ENCODE measurements around the gene ZNF217. TPM values are rescaled to one million over a fixed set of nuclear protein-coding genes. Genes with fewer than 3 reads are reported as not detected.

ZNF217 gene
- total and polyA plus RNA-seq, 9 of the 15 experiments (the other 6 are each of a cell fraction or from before 2014, with no cell fraction given): 3.0 to 41.8 (median 16.8) TPM

DNA sequence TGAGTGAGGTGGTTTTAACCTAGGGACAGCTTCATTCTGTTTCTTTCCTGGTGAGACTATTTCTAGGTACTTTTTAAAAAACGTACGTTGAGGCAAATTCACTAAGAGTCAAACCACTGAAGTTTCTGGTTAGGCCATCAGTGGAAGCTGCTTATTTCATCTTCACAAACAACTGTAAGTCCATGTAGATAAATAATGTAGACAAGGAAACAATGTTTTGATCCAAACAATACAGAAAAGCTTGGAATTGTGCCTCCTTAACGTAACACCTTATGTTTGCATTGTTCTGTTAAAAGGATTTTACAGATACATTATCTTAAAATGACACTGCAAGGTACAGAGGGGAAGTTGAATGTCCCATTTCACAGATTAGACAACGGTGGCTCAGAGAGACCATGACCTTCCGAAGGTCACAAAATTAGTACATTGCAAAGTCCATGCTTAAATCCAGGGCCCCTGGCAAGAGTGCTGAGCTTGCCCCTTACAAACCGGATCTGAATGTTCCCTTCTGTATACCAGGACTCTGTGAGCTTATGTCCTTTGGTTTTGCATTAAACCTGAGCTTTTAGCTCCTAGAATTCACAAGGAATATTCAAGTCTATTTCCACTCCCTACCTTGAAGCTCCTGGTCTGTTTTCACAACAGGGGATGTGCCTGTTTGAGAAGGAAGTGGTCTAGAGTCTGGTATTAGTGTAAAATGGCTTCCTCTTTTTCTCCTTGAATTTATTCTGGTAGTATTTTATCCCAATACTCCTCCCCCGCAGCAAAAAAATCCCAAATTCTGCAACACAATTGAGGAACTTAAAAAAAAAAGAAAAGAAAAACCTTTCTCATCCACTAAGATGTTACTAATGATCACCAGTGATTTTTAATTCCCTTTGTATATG is 28.9 kb upstream of the ZNF217 start (continued):
- TF ChIP-seq, protein P1, sequence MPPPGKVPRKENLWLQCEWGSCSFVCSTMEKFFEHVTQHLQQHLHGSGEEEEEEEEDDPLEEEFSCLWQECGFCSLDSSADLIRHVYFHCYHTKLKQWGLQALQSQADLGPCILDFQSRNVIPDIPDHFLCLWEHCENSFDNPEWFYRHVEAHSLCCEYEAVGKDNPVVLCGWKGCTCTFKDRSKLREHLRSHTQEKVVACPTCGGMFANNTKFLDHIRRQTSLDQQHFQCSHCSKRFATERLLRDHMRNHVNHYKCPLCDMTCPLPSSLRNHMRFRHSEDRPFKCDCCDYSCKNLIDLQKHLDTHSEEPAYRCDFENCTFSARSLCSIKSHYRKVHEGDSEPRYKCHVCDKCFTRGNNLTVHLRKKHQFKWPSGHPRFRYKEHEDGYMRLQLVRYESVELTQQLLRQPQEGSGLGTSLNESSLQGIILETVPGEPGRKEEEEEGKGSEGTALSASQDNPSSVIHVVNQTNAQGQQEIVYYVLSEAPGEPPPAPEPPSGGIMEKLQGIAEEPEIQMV (tag; conservative IDR thresholded peaks at IDR 0.05; ENCODE audit: low read depth): no peak
- TF ChIP-seq ZKSCAN3 (CRISPR knock-in tag; IDR thresholded peaks at IDR 0.05) (no peak), KDM2B (CRISPR knock-in tag; IDR thresholded peaks at IDR 0.05) (no peak), ZKSCAN1 (IDR thresholded peaks at IDR 0.05; ENCODE audit: low read depth, low read length) (no peak; the same call in 1 of the 2 replicates), SUPT5H (IDR thresholded peaks at IDR 0.05) (no peak), ZNF589 (CRISPR knock-in tag; IDR thresholded peaks at IDR 0.05; ENCODE audit: low read depth) (no peak; the same call in 1 of the 2 replicates), ZBED1 (IDR thresholded peaks at IDR 0.05) (no peak), POLR2AphosphoS2 (IDR thresholded peaks at IDR 0.05; ENCODE audit: low read length) (no peak), ZC3H8 (IDR thresholded peaks at IDR 0.05) (no peak), ZNF778 (CRISPR knock-in tag; IDR thresholded peaks at IDR 0.05) (no peak), MAFF (IDR thresholded peaks at IDR 0.05; ENCODE audit: low read length) (no peak), ZNF668 (CRISPR knock-in tag; IDR thresholded peaks at IDR 0.05) (no peak), L3MBTL2 (IDR thresholded peaks at IDR 0.05) (no peak), ETV1 (tag; conservative IDR thresholded peaks at IDR 0.05; ENCODE audit: low read depth) (peak; percentile 50; the same call in 1 of the 2 replicates), CXXC5 (CRISPR knock-in tag; IDR thresholded peaks at IDR 0.05) (peak; percentile 9), POLR2B (IDR thresholded peaks at IDR 0.05; ENCODE audit: low read depth, partially characterized antibody) (no peak), NR2C1 (IDR thresholded peaks at IDR 0.05) (0 out of 2 replicates have a peak, but pooled peaks have one; percentile 11), NR2C1 (tag; IDR thresholded peaks at IDR 0.05) (peak; percentile 53; the same call in 1 of the 2 replicates), RFX5 (IDR thresholded peaks at IDR 0.05; ENCODE audit: low read depth, low read length) (no peak), ELF1 (tag; IDR thresholded peaks at IDR 0.05) (no peak; the same call in 1 of the 2 replicates), TAF15 (IDR thresholded peaks at IDR 0.05; ENCODE audit: low read depth, low read length) (no peak), ZNF766 (CRISPR knock-in tag; conservative IDR thresholded peaks at IDR 0.05) (0 out of 2 replicates have a peak, but pooled peaks have one; percentile 40), CCNT2 (IDR thresholded peaks at IDR 0.05; ENCODE audit: borderline replicate concordance, extremely low read depth, insufficient read length, low read depth, low read length) (no peak), SIN3A (IDR thresholded peaks at IDR 0.05; ENCODE audit: borderline replicate concordance in 2 of 2, control insufficient read depth in 1 of 2, low read depth in 2 of 2, low read length in 2 of 2) (no peak), POU5F1 (IDR thresholded peaks at IDR 0.05; ENCODE audit: borderline replicate concordance, low read depth, low read length, partially characterized antibody) (no peak), MEF2A (IDR thresholded peaks at IDR 0.05; ENCODE audit: control insufficient read depth, low read depth, low read length) (no peak)
- TF ChIP-seq, protein P2, sequence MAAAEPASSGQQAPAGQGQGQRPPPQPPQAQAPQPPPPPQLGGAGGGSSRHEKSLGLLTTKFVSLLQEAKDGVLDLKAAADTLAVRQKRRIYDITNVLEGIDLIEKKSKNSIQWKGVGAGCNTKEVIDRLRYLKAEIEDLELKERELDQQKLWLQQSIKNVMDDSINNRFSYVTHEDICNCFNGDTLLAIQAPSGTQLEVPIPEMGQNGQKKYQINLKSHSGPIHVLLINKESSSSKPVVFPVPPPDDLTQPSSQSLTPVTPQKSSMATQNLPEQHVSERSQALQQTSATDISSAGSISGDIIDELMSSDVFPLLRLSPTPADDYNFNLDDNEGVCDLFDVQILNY (CRISPR knock-in tag; IDR thresholded peaks at IDR 0.05): no peak
- TF ChIP-seq, protein P3, sequence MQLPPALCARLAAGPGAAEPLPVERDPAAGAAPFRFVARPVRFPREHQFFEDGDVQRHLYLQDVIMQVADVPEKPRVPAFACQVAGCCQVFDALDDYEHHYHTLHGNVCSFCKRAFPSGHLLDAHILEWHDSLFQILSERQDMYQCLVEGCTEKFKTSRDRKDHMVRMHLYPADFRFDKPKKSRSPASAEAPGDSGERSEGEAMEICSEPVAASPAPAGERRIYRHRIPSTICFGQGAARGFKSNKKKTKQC (CRISPR knock-in tag; IDR thresholded peaks at IDR 0.05): no peak
